GM12891 (cell line): ENCODE results near the gene MYOZ2.
A peak's percentile ranks its signal among the peaks of the same experiment; 100 is the strongest.

ENCODE experiments used
- DNase-seq: peaks from one replicate; pipeline ENCODE4 v3.0.0; 2011; ENCODE audit warnings: low spot score; ENCODE audit not compliant: insufficient read length
- FAIRE-seq: peaks from 2 replicates; lab custom pipeline; 2011; peaks lifted over from hg19 to GRCh38; lab: Jason Lieb, UNC
- PAX5 ChIP-seq: IDR thresholded peaks from 2 replicates; pipeline ENCODE4 v1.6.1; 2011; ENCODE audit warnings: low read length, moderate library complexity, mild to moderate bottlenecking; ENCODE audit not compliant: insufficient read depth, severe bottlenecking
- POLR2A ChIP-seq: IDR thresholded peaks from 2 replicates; pipeline ENCODE4 v1.6.1; 2011; ENCODE audit warnings: low read depth, low read length, control low read depth
- POLR2AphosphoS5 ChIP-seq: IDR thresholded peaks from 2 replicates; pipeline ENCODE4 v1.6.1; 2011; ENCODE audit warnings: low read depth, low read length, control low read depth
- POU2F2 ChIP-seq: IDR thresholded peaks from 2 replicates; pipeline ENCODE4 v1.6.1; 2011; ENCODE audit warnings: low read depth, mild to moderate bottlenecking, control low read depth, low read length, moderate library complexity
- SPI1 ChIP-seq: IDR thresholded peaks from 2 replicates; pipeline ENCODE4 v1.6.1; 2011; ENCODE audit warnings: low read depth, low read length, control low read depth
- TAF1 ChIP-seq: IDR thresholded peaks from 2 replicates; pipeline ENCODE4 v1.6.1; 2011; ENCODE audit warnings: low read depth, low read length, control low read depth

MYOZ2 gene

GRCh38 chr4:119209077-119209476, 73.4 kb downstream of the MYOZ2 start:
- FAIRE-seq (no peak), DNase-seq (no peak)
- TF ChIP-seq POLR2AphosphoS5 (no peak), POLR2A (no peak), PAX5 (no peak), TAF1 (no peak), SPI1 (no peak), POU2F2 (no peak)

GRCh38 chr4:119209586-119209985, 74.0 kb downstream of the MYOZ2 start:
- TF ChIP-seq PAX5 = no peak
- TF ChIP-seq POU2F2 = no peak
- TF ChIP-seq POLR2AphosphoS5 = no peak
- no peak for TF ChIP-seq POLR2A
- FAIRE-seq = no peak
- DNase-seq = no peak

- FAIRE-seq (no peak), DNase-seq (no peak)
- TF ChIP-seq POLR2A (no peak), POU2F2 (no peak), POLR2AphosphoS5 (no peak), SPI1 (no peak), PAX5 (no peak), TAF1 (no peak)
Observed at GRCh38 chr4:119210775-119211174, 75.1 kb downstream of the MYOZ2 start.

- FAIRE-seq (peak; percentile 9), DNase-seq (no peak)
- TF ChIP-seq SPI1 (no peak), PAX5 (no peak), POLR2AphosphoS5 (no peak), TAF1 (no peak), POLR2A (no peak), POU2F2 (no peak)
Observed at GRCh38 chr4:119211867-119212233, 76.2 kb downstream of the MYOZ2 start.

- peak; percentile 82 for DNase-seq
- TF ChIP-seq TAF1 = peak; percentile 23; the same call in 1 of the 2 replicates
- TF ChIP-seq POLR2A = peak; percentile 52; the same call in 1 of the 2 replicates
- peak; percentile 40 for TF ChIP-seq PAX5
- peak; percentile 17; the same call in 1 of the 2 replicates for TF ChIP-seq POU2F2
- TF ChIP-seq SPI1 = no peak
- TF ChIP-seq POLR2AphosphoS5 = peak; percentile 62; the same call in 1 of the 2 replicates
- peak; percentile 100 for FAIRE-seq
Observed at GRCh38 chr4:119212234-119212963, 76.8 kb downstream of the MYOZ2 start, which contains the start of gene USP53. USP53 (plus strand) TSS chr4:119212713; CDS start chr4:119239760, 27,047 bp downstream.

GRCh38 chr4:119212964-119213606, 77.5 kb downstream of the MYOZ2 start:
- no peak for FAIRE-seq
- DNase-seq = peak; percentile 30
- TF ChIP-seq POLR2AphosphoS5 (no peak), TAF1 (no peak), PAX5 (no peak), POLR2A (no peak), SPI1 (no peak)

- no peak for TF ChIP-seq PAX5
- no peak for TF ChIP-seq POLR2A
- no peak for TF ChIP-seq POU2F2
- no peak for TF ChIP-seq SPI1
- TF ChIP-seq TAF1 = no peak
- TF ChIP-seq POLR2AphosphoS5 = no peak
- no peak for FAIRE-seq
Observed at GRCh38 chr4:119218093-119218492, 82.5 kb downstream of the MYOZ2 start.

GRCh38 chr4:119221412-119221811, 85.8 kb downstream of the MYOZ2 start:
- DNase-seq = no peak
- no peak for FAIRE-seq
- TF ChIP-seq POLR2AphosphoS5 (no peak), POLR2A (no peak), POU2F2 (no peak), PAX5 (no peak), TAF1 (no peak), SPI1 (no peak)

More at GRCh38 chr4:119218093-119218492, 82.5 kb downstream of the MYOZ2 start:
- no peak for DNase-seq

- FAIRE-seq (no peak), DNase-seq (no peak)
- no peak for TF ChIP-seq PAX5
Observed at GRCh38 chr4:119227690-119228089, 92.1 kb downstream of the MYOZ2 start.

GRCh38 chr4:119228406-119228805, 92.8 kb downstream of the MYOZ2 start:
- DNase-seq (no peak), FAIRE-seq (no peak)
- TF ChIP-seq TAF1 (no peak), SPI1 (no peak), POLR2AphosphoS5 (no peak)
